Measurements from ENCODE around the gene MMP24. TPM values are rescaled to one million over a fixed set of nuclear protein-coding genes. Genes with fewer than 3 reads are reported as not detected.
A peak's percentile ranks its signal among the peaks of the same experiment; 100 is the strongest.

Gene MMP24
- total and polyA plus RNA-seq, 2 of the 13 experiments (the other 11 are each of a cell fraction or from before 2014, with no cell fraction given) = 0.29 to 0.35 TPM

DNA sequence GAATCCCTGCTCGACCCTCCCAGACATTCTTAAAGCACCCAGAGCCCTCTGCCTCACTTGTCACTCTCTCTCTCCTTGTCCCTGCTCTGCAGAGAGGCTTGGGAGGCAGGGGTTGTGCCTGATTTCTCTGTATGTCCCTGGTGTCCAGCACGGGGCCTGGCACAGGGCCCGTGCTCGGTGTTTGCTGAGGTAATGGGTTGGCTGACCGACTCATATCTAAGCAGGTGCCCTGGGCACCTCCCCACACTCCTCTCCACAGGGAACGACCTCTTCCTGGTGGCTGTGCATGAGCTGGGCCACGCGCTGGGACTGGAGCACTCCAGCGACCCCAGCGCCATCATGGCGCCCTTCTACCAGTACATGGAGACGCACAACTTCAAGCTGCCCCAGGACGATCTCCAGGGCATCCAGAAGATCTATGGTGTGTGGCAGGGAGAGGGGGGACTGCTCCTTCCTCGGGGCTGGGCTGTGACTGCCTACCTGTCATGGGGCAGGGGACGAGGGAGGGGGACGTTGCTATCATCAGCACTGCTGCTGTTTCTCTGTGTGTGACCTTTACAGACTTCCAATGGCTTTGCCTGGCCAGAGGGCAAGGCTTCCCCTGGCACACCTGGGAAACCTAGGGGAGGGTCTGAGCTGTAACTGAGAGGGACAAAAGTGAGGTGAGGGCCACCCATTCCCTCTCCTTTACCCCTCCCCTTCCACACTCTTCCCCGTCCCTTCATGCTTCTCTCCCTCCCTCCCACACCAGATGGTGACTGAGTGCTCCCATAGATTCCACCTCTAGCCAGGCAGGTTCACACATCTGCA, 37.2 kb downstream of the MMP24 start (continued):
- TF ChIP-seq DZIP1 (CRISPR knock-in tag; IDR thresholded peaks at IDR 0.05) (peak; percentile 75; the same call in 1 of the 2 replicates), ZNF891 (CRISPR knock-in tag; IDR thresholded peaks at IDR 0.05) (0 out of 2 replicates have a peak, but pooled peaks have one; percentile 22), SMAD1 (CRISPR knock-in tag; IDR thresholded peaks at IDR 0.05; ENCODE audit: borderline replicate concordance, low read depth) (no peak), ZNF589 (CRISPR knock-in tag; conservative IDR thresholded peaks at IDR 0.05) (0 out of 2 replicates have a peak, but pooled peaks have one; percentile 59), STAG1 (CRISPR knock-in tag; IDR thresholded peaks at IDR 0.05) (no peak), LCORL (IDR thresholded peaks at IDR 0.05) (no peak), LCORL (CRISPR knock-in tag; IDR thresholded peaks at IDR 0.05) (0 out of 2 replicates have a peak, but pooled peaks have one; percentile 3), ZNF572 (CRISPR knock-in tag; IDR thresholded peaks at IDR 0.05) (peak; percentile 92), HBP1 (CRISPR knock-in tag; IDR thresholded peaks at IDR 0.05; ENCODE audit: low read depth) (peak; percentile 7; the same call in 1 of the 2 replicates), ZSCAN25 (CRISPR knock-in tag; IDR thresholded peaks at IDR 0.05) (no peak), CBX5 (CRISPR knock-in tag; IDR thresholded peaks at IDR 0.05; ENCODE audit: borderline replicate concordance) (0 out of 2 replicates have a peak, but pooled peaks have one; percentile 9), ZNF773 (CRISPR knock-in tag; IDR thresholded peaks at IDR 0.05; ENCODE audit: borderline replicate concordance) (no peak), ZNF75D (CRISPR knock-in tag; IDR thresholded peaks at IDR 0.05; ENCODE audit: borderline replicate concordance) (no peak), ZNF260 (CRISPR knock-in tag; IDR thresholded peaks at IDR 0.05; ENCODE audit: borderline replicate concordance, low read depth) (0 out of 2 replicates have a peak, but pooled peaks have one; percentile 59), MYC (CRISPR knock-in tag; IDR thresholded peaks at IDR 0.05; ENCODE audit: borderline replicate concordance) (0 out of 2 replicates have a peak, but pooled peaks have one; percentile 29), ZNF83 (CRISPR knock-in tag; IDR thresholded peaks at IDR 0.05; ENCODE audit: borderline replicate concordance) (peak; percentile 58; the same call in 1 of the 2 replicates), SMARCC2 (IDR thresholded peaks at IDR 0.05) (no peak), ZMYM4 (CRISPR knock-in tag; IDR thresholded peaks at IDR 0.05) (peak; percentile 50; the same call in 1 of the 2 replicates), EED (CRISPR knock-in tag; IDR thresholded peaks at IDR 0.05) (no peak), NCOA5 (CRISPR knock-in tag; IDR thresholded peaks at IDR 0.05) (no peak)
- TF ChIP-seq, protein P1, sequence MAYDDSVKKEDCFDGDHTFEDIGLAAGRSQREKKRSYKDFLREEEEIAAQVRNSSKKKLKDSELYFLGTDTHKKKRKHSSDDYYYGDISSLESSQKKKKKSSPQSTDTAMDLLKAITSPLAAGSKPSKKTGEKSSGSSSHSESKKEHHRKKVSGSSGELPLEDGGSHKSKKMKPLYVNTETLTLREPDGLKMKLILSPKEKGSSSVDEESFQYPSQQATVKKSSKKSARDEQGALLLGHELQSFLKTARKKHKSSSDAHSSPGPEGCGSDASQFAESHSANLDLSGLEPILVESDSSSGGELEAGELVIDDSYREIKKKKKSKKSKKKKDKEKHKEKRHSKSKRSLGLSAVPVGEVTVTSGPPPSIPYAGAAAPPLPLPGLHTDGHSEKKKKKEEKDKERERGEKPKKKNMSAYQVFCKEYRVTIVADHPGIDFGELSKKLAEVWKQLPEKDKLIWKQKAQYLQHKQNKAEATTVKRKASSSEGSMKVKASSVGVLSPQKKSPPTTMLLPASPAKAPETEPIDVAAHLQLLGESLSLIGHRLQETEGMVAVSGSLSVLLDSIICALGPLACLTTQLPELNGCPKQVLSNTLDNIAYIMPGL (CRISPR knock-in tag; IDR thresholded peaks at IDR 0.05; ENCODE audit: borderline replicate concordance in 1 of 2, low read depth in 1 of 2) = 0 out of 4 replicates have a peak, but pooled peaks of 1 of the 2 experiments have one; percentile 14
- TF ChIP-seq, protein P2, sequence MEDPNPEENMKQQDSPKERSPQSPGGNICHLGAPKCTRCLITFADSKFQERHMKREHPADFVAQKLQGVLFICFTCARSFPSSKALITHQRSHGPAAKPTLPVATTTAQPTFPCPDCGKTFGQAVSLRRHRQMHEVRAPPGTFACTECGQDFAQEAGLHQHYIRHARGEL (CRISPR knock-in tag; IDR thresholded peaks at IDR 0.05) = no peak

All from HepG2 (cell line).